ENCODE results near the gene GATA5.

- TF ChIP-seq REST (IDR thresholded peaks at IDR 0.05; ENCODE audit: low read depth, low read length): no peak
- TF ChIP-seq POLR2AphosphoS5 (IDR thresholded peaks at IDR 0.05; ENCODE audit: low read depth, low read length): no peak
- TF ChIP-seq SIN3A (IDR thresholded peaks at IDR 0.05; ENCODE audit: borderline replicate concordance, low read depth, low read length): no peak
- TF ChIP-seq, protein P1, sequence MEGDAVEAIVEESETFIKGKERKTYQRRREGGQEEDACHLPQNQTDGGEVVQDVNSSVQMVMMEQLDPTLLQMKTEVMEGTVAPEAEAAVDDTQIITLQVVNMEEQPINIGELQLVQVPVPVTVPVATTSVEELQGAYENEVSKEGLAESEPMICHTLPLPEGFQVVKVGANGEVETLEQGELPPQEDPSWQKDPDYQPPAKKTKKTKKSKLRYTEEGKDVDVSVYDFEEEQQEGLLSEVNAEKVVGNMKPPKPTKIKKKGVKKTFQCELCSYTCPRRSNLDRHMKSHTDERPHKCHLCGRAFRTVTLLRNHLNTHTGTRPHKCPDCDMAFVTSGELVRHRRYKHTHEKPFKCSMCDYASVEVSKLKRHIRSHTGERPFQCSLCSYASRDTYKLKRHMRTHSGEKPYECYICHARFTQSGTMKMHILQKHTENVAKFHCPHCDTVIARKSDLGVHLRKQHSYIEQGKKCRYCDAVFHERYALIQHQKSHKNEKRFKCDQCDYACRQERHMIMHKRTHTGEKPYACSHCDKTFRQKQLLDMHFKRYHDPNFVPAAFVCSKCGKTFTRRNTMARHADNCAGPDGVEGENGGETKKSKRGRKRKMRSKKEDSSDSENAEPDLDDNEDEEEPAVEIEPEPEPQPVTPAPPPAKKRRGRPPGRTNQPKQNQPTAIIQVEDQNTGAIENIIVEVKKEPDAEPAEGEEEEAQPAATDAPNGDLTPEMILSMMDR (IDR thresholded peaks at IDR 0.05): no peak
- no peak for TF ChIP-seq FOXM1 (IDR thresholded peaks at IDR 0.05; ENCODE audit: low read depth)
- TF ChIP-seq GATA2 (CRISPR knock-in tag; IDR thresholded peaks at IDR 0.05): no peak
- TF ChIP-seq ELF1 (IDR thresholded peaks at IDR 0.05): no peak
- TF ChIP-seq SMC3 (IDR thresholded peaks at IDR 0.05; ENCODE audit: low read depth, low read length): no peak
- no peak for TF ChIP-seq EP300 (IDR thresholded peaks at IDR 0.05; ENCODE audit: borderline replicate concordance in 1 of 2, low read depth in 1 of 2, low read length in 1 of 2)
- no peak for TF ChIP-seq YY1 (IDR thresholded peaks at IDR 0.05; ENCODE audit: low read depth)
- no peak for TF ChIP-seq FOSL2 (IDR thresholded peaks at IDR 0.05; ENCODE audit: borderline replicate concordance, low read depth)
- TF ChIP-seq, protein P2, sequence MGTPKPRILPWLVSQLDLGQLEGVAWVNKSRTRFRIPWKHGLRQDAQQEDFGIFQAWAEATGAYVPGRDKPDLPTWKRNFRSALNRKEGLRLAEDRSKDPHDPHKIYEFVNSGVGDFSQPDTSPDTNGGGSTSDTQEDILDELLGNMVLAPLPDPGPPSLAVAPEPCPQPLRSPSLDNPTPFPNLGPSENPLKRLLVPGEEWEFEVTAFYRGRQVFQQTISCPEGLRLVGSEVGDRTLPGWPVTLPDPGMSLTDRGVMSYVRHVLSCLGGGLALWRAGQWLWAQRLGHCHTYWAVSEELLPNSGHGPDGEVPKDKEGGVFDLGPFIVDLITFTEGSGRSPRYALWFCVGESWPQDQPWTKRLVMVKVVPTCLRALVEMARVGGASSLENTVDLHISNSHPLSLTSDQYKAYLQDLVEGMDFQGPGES (IDR thresholded peaks at IDR 0.05; ENCODE audit: low read depth, low read length): no peak
- TF ChIP-seq, protein P3, sequence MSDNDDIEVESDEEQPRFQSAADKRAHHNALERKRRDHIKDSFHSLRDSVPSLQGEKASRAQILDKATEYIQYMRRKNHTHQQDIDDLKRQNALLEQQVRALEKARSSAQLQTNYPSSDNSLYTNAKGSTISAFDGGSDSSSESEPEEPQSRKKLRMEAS (IDR thresholded peaks at IDR 0.05; ENCODE audit: low read depth): no peak
- no peak for TF ChIP-seq NRF1 (IDR thresholded peaks at IDR 0.05; ENCODE audit: low read depth, low read length)
These were observed 20.7 kb downstream of the GATA5 start for GRCh38 chr20:62454904-62455636.
